WTC11 (cell line): ENCODE measurements around the gene PCBP3.

ENCODE experiments used
- ARID4B ChIP-seq: sonication (generic); formaldehyde crosslinking; IDR thresholded peaks from 2 replicates; pipeline ENCODE4 v1.8.0; 2023; ENCODE audit warnings: missing genetic modification reagents, mild to moderate bottlenecking, borderline replicate concordance
- CTCF ChIP-seq: fragments of 200-600 bp; IDR thresholded peaks from 2 replicates; pipeline ENCODE4 v1.8.0; 2022; ENCODE audit warnings: antibody characterized with exemption
- ELF4 ChIP-seq: sonication (generic); formaldehyde crosslinking; IDR thresholded peaks from 2 replicates; pipeline ENCODE4 v1.8.1; 2022; ENCODE audit warnings: low read depth, mild to moderate bottlenecking, moderate library complexity, missing genetic modification reagents
- GABPB1 ChIP-seq: sonication (generic); formaldehyde crosslinking; IDR thresholded peaks from 2 replicates; pipeline ENCODE4 v1.8.1; 2023; ENCODE audit warnings: mild to moderate bottlenecking, missing genetic modification reagents
- JUN ChIP-seq: sonication (generic); formaldehyde crosslinking; IDR thresholded peaks from 2 replicates; pipeline ENCODE4 v1.8.0; 2023; ENCODE audit warnings: mild to moderate bottlenecking, missing genetic modification reagents
- STAT6 ChIP-seq: sonication (generic); formaldehyde crosslinking; conservative IDR thresholded peaks from 2 replicates; pipeline ENCODE4 v1.8.1; 2023; ENCODE audit warnings: mild to moderate bottlenecking, low read depth, missing genetic modification reagents, moderate library complexity
- USF2 ChIP-seq: sonication (generic); formaldehyde crosslinking; IDR thresholded peaks from 2 replicates; pipeline ENCODE4 v1.8.1; 2023; ENCODE audit warnings: mild to moderate bottlenecking, missing genetic modification reagents, moderate library complexity

- TF ChIP-seq CTCF (no peak), ELF4 (CRISPR knock-in tag) (no peak), USF2 (CRISPR knock-in tag) (no peak), ARID4B (no peak), GABPB1 (no peak), STAT6 (no peak), JUN (CRISPR knock-in tag) (no peak)
Measured at GRCh38 chr21:45726438-45726837, 82.9 kb downstream of the PCBP3 start.
